Diencephalon (tissue), 1 donor: Measurements from ENCODE around the gene GBP1. TPM values are rescaled to one million over a fixed set of nuclear protein-coding genes. Genes with fewer than 3 reads are reported as not detected.

ENCODE experiments used
- small RNA-seq: library from RNA; depleted of rRNA; stranded (forward); fragments of <200 nt; gene quantifications from one replicate; pipeline ENCODE3, GENCODE V24; 2014
- total RNA-seq: library from RNA; depleted of rRNA; stranded (reverse); fragments of >200 nt; gene quantifications from one replicate; pipeline ENCODE4 v1.2.3, GENCODE V29; 2014

Gene GBP1
- 0.69 TPM for total RNA-seq

GRCh38 chr1:89065079-89065868, at the start of gene GBP1:
TSS of gene GBP1 (minus strand) at chr1:89065208. CDS start at chr1:89063234, 1,974 bp downstream.

DNA sequence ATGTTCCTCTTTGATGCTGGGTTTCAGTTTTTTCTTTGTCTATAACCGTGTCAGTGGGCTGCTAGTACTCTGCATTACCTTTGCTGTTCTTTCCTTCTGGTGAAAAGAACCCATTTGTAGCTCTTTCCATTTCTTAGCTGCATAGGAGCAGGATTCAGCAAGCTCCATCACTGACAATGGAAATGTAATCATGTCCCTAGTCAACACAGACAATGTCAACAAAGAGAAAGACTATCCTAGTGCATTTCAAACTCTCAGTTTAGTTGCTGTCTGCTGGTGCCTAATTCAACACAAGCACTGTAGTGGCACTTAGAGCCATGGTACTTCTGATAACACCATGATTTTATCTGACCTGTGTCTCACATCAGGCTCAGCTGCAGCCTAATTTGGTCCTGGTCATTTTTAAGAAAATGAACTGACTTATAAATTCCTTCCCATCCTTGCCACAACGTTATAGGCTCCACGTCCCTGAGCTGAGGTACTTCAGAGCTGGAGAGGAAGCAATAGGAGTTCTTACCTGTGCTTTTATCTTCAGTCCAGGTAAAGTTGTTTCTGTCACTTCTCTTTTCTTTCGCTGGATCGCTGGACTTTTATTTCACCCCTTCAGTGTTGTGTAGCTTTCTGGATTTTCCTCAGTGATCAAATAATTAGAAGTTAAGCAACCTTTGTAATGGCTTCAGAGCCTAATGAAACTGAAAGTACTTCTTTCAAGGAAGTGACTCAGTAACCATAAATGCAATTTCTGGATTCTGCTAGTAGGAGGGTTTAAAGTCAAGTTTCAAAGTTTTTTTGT, 42.6 kb downstream of the GBP1 start, which contains the start of gene GBP3:
GBP3 (minus strand) TSS at position 700 of the 793 bp plus-strand sequence. CDS start 2,145 bp downstream, outside the sequence.

Small RNAs within 50 kb of the gene (small RNA-seq; reads per million reads assigned to genes)
- gene RF00019: not detected

Other genes starting within 250 kb of the GBP1 start
- gene GTF2B, start 173.6 kb downstream of the GBP1 start, total RNA-seq: 52.4 TPM
- gene KYAT3, start 72.6 kb downstream of the GBP1 start, total RNA-seq: 12.7 TPM
- gene RBMXL1, start 72.6 kb downstream of the GBP1 start, total RNA-seq: 35.8 TPM
- gene GBP3, start 42.3 kb downstream of the GBP1 start, total RNA-seq: 1.4 TPM
- gene GBP2, start 60.9 kb upstream of the GBP1 start, total RNA-seq: 0.46 TPM
- gene GBP7, start 110.8 kb upstream of the GBP1 start, total RNA-seq: not detected
- 1.8 TPM for gene GBP4, start 133.7 kb upstream of the GBP1 start, total RNA-seq
- 0.23 TPM for gene GBP5, start 207.7 kb upstream of the GBP1 start, total RNA-seq